ENCODE data around the gene IFI27L2.

The IFI27L2 gene

GRCh38 chr14:94100847-94101246 is 28.6 kb downstream of the IFI27L2 start:
- DNase-seq (ENCODE audit: low read depth): no peak

DNA sequence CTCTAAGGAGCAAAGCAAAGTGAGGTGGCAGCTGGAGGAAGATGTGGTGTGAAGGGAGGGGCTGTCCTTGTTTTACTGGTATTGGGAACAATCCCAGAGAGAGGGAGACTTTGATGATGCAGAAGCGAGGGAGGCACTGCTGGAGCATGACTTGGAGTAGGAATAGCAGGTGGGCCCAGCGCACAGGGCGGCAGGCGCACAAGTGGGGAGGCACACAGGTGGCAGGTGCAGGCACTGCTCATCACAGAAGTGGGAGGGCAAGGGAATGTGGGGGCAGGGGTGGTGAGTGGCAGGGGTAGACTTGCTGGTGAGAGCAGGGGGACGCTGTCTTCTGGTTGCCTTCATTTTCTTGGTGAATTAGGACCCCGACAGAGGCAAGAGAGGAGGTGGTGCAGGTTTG is 30.4 kb downstream of the IFI27L2 start:
- DNase-seq (ENCODE audit: low read depth): no peak

DNA sequence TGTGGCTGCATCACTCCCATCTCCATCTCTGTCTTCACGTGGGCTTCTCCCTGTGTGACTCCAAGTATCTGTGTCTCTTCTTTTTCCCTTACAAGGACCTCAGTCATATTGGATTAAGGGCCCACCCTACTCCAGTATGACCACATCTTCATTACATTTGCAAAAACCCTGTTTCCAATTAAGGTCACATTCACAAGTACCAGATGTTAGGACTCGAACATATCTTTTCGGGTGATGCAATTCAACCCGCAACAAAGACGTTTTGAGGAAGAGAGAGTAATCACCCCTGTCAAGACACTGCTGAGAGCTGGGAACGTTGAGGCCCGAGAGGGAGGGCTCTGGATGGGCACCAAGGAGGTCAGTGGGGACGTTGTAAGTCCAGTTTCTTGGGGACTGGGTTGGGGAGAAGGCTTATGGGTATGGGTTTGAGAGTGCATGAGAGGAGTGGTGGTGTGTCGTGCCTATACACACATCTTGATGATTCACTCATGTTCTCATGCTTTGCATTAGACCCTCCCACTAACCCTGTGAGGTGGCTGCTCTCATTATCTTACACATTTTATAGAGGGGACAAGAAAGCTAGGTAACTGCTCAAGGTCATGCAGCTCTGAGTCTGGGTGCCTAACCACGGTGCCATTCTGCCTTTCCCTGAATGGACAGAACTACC is 30.9 kb downstream of the IFI27L2 start:
- no peak for DNase-seq (ENCODE audit: low read depth)

DNA sequence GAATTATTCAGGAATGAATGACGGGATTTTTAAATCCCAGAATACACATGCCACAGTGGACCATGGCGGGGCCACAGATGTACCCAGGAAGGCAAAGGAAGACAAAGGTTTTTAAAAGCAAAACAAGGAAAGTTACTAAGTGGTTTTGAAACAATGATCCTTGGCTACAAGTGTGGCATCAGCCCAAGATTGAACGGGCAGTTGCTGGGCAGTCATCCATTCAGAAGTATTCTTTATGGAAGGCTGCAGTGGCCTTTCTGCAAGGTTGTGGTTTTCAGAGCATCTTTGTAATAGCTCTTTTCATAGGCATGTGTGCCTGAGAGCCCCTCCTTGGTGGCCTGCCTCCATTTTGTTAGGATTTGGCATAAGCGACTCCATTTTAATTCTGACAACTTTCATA is 32.3 kb downstream of the IFI27L2 start:
- DNase-seq (ENCODE audit: low read depth): no peak

DNA sequence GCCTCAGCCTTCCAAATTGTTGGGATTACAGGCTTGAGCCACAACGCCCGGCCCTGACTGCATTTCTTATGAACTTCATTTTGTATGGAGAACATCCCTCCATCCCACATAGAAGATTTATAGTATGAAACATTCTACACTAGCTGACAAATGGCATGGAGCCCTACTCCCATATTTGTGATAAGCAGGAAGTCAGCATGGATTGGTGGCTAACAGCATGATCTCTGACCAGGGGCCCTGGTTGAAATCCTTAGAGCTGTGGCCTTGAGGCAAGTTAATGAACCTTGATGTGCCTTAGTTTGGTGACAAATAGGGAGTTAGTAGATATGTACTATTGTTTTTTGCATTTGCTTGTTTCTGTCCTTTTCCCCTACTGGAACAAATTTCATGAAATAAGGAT is 36.0 kb downstream of the IFI27L2 start:
- no peak for DNase-seq (ENCODE audit: low read depth)

DNA sequence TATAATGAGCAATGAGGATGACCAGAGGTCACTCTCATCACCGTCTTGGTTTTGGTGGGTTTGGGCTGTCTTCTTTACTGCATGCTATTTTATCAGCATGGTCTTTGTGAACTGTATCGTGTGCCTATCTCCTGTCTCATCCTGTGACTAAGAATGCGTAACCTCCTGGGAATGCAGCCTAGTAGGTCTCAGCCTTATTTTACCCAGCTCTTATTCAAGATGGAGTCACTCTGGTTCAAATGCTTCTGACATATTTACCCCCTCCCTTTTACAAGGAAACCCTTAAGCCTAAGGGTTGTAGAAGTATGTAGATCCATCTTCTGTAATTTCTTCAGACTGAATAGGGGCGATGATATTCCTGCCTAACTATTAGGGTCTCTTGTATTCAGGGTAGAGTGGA is 39.9 kb downstream of the IFI27L2 start:
- DNase-seq (ENCODE audit: low read depth): no peak

GRCh38 chr14:94088516-94088915 is 40.9 kb downstream of the IFI27L2 start:
- DNase-seq (ENCODE audit: low read depth): no peak

DNA sequence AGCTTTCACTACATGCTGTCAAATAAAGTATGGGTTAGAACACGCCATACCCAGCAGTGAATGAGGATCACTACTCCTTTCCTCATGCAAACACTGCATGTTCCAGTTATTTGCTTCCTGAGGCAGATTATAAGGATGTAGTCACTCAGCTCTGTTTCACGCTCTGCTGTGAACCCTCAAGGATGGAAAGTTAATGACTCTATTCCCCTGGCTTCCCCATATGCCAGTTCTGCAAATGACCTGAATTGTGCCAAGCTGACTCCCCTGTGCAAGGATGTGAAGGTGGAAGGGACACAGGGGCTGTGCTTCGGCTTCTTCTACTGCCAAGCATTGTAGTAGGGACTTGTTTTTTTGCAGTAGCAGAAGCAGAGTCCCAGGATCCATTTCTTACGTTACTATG is 41.5 kb downstream of the IFI27L2 start:
- DNase-seq (ENCODE audit: low read depth): no peak

DNA sequence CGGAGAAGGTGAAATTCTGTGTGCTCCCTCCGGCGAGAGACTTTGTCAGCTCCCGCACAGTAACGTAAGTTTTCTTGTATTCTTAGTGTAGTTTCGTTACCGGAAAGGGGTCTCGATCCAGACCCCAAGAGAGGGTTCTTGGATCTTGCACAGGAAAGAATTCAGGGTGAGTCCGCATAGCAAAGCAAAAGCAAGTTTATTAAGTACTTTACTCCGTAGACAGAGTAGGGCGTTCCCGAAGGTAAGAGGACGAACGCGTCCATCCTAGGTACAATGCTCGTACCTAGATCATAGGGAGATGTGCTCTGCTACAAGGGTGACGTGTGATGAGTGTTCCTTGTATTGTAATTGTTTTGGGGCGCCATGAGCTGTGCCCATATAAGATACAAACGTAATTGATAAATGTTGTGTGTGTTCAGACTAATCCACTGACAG is 48.0 kb downstream of the IFI27L2 start:
- no peak for DNase-seq (ENCODE audit: low read depth)

DNA sequence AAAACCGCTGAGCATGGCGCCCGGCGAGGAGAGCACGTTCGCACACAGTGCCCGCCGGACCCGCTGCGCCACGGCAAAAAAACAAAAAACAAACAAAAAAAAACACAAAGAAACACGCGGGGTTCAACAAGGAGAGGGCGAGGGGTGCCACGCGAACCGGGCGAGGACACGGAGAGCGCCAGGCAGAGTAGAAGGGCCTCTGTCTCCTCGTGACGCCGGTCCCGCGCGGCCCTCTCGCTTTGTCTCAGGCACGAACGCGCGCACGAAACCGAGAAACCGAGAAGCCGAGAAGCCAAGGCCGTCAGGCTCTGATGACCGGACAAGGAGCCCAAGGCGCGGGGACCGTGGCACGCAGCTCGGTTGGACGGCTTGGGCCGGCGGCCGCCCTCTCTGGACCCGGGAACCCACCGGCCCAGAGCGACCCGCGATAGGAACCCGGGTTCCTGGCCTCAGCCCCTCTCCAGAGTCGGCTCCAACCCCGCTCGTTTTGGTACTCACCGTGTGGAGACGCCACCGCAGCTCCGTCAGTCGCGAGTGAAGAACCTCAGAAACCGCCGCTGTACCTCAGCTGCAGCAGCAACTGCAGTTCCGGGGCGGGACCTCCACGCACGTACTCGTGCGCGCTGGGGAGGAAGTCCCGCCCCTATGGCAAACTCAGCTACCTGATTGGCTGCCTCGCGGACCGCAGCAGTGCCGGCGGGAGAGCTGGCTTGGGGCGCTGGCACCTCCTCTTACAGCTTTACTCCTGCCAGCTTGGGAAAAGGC is 48.6 kb downstream of the IFI27L2 start, which contains the start of the genes DDX24 and IFI27L1:
TSS of gene DDX24 (minus strand) at position 582 of the 765 bp plus-strand sequence. CDS start 1,460 bp downstream, outside the sequence.
TSS of gene IFI27L1 (plus strand) at position 690 of the 765 bp plus-strand sequence. CDS start 15,628 bp downstream, outside the sequence.
- peak; percentile 95 for DNase-seq (ENCODE audit: low read depth)

- DNase-seq (ENCODE audit: low read depth): no peak
Measured at GRCh38 chr14:94079891-94080620, 49.3 kb downstream of the IFI27L2 start.

GRCh38 chr14:94077823-94078222 is 51.6 kb downstream of the IFI27L2 start:
- no peak for DNase-seq (ENCODE audit: low read depth)
